Neural progenitor cell (in vitro differentiated cells): ENCODE results near the gene GNAZ.

ENCODE experiments used
- EZH2 ChIP-seq: fragments of 200-600 bp; sonication (generic); IDR thresholded peaks from 2 replicates; pipeline ENCODE4 v1.6.1; 2017; ENCODE audit warnings: antibody characterized with exemption, mild to moderate bottlenecking, moderate library complexity
- EZH2phosphoT487 ChIP-seq: fragments of 200-600 bp; sonication (generic); IDR thresholded peaks from 2 replicates; pipeline ENCODE4 v1.6.1; 2017; ENCODE audit warnings: antibody characterized with exemption
- TF ChIP-seq, protein P1 (sequence below): fragments of 200-600 bp; sonication (generic); IDR thresholded peaks from 2 replicates; pipeline ENCODE4 v1.5.1; 2017; ENCODE audit warnings: antibody characterized with exemption, mild to moderate bottlenecking

DNA sequence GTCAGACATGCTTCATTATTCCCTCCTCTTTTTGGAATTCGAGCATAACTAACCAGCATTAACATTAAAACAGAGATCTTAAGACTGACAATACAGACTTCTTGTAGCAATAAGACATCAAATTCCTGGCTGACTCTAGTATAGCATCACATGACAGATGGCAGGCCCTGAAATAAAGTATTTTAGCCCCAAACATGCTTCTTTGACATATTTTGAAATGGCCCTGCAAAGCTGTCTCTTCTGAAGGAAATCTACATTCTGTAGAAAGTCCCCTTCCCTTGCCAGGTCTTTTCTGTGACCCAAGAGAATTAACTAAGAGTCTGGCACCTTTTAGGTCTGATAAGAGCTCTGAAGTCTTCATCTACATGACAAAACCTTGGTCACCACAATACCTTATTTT is 38.5 kb upstream of the GNAZ start:
- TF ChIP-seq EZH2 (no peak), EZH2phosphoT487 (no peak)
- TF ChIP-seq, protein P1, sequence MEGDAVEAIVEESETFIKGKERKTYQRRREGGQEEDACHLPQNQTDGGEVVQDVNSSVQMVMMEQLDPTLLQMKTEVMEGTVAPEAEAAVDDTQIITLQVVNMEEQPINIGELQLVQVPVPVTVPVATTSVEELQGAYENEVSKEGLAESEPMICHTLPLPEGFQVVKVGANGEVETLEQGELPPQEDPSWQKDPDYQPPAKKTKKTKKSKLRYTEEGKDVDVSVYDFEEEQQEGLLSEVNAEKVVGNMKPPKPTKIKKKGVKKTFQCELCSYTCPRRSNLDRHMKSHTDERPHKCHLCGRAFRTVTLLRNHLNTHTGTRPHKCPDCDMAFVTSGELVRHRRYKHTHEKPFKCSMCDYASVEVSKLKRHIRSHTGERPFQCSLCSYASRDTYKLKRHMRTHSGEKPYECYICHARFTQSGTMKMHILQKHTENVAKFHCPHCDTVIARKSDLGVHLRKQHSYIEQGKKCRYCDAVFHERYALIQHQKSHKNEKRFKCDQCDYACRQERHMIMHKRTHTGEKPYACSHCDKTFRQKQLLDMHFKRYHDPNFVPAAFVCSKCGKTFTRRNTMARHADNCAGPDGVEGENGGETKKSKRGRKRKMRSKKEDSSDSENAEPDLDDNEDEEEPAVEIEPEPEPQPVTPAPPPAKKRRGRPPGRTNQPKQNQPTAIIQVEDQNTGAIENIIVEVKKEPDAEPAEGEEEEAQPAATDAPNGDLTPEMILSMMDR = no peak
